ENCODE data around the gene WNK1.

Gene WNK1

DNA sequence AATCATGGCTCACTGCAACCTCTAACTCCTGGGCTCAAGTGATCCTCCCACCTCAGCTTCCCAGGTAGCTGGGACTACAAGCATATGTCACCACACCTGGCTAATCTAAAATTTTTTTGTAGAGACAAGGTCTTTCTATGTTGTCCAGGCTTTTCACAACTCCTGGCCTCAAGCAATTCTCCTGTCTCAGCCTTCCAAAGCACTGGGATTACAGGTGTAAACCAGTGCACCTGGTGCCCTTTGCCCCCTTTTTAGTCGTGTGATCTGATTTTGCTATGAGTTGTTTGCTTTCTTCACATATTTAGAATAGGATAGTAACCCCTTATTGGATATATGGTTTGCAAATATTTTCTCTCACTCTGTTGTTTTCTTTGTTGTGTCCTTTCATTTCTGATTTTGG is 198.8 kb downstream of the WNK1 start:
- H3K4me3 ChIP-seq (ENCODE audit: low read depth, low read length): no peak overlapping the region
- TF ChIP-seq, protein P1, sequence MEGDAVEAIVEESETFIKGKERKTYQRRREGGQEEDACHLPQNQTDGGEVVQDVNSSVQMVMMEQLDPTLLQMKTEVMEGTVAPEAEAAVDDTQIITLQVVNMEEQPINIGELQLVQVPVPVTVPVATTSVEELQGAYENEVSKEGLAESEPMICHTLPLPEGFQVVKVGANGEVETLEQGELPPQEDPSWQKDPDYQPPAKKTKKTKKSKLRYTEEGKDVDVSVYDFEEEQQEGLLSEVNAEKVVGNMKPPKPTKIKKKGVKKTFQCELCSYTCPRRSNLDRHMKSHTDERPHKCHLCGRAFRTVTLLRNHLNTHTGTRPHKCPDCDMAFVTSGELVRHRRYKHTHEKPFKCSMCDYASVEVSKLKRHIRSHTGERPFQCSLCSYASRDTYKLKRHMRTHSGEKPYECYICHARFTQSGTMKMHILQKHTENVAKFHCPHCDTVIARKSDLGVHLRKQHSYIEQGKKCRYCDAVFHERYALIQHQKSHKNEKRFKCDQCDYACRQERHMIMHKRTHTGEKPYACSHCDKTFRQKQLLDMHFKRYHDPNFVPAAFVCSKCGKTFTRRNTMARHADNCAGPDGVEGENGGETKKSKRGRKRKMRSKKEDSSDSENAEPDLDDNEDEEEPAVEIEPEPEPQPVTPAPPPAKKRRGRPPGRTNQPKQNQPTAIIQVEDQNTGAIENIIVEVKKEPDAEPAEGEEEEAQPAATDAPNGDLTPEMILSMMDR (IDR thresholded peaks at IDR 0.05; ENCODE audit: insufficient read depth, low read depth, low read length, missing control alignments): no peak
- DNase-seq (ENCODE audit: low read depth): no peak

DNA sequence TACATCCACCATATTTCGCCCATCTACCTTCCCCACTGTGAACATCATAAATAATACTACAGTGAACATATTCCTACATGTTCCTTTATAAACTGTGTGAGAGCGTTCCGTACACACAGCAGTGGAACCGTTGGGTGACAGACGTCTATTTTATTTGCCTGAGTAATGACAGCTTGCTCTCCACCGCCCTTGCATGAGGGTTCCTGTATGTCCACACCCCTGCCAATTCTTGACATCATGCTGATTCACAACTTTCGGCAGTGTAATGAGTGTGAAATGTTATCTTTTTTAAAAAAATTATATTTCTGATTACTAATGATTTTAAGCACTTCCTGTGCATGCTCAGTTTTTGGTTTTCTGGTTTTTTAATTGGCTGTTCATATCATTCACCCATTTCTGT is 201.4 kb downstream of the WNK1 start:
- TF ChIP-seq, protein P1 (IDR thresholded peaks at IDR 0.05; ENCODE audit: insufficient read depth, low read depth, low read length, missing control alignments): no peak
- no peak overlapping the region for H3K4me3 ChIP-seq (ENCODE audit: low read depth, low read length)
- no peak for DNase-seq (ENCODE audit: low read depth)

- no peak for DNase-seq (ENCODE audit: low read depth)
- no peak overlapping the region for H3K4me3 ChIP-seq (ENCODE audit: low read depth, low read length)
- TF ChIP-seq, protein P1 (IDR thresholded peaks at IDR 0.05; ENCODE audit: insufficient read depth, low read depth, low read length, missing control alignments): no peak
These were observed 202.4 kb downstream of the WNK1 start for GRCh38 chr12:954741-955140.

- TF ChIP-seq, protein P1 (IDR thresholded peaks at IDR 0.05; ENCODE audit: insufficient read depth, low read depth, low read length, missing control alignments): no peak
- H3K4me3 ChIP-seq (ENCODE audit: low read depth, low read length): no peak overlapping the region
- no peak for DNase-seq (ENCODE audit: low read depth)
These were observed 203.6 kb downstream of the WNK1 start for GRCh38 chr12:955939-956338.

GRCh38 chr12:958588-959123 is 206.3 kb downstream of the WNK1 start:
- TF ChIP-seq, protein P1 (IDR thresholded peaks at IDR 0.05; ENCODE audit: insufficient read depth, low read depth, low read length, missing control alignments): no peak
- no peak overlapping the region for H3K4me3 ChIP-seq (ENCODE audit: low read depth, low read length)
- DNase-seq (ENCODE audit: low read depth): peak; percentile 78
